PC-9 (cell line): ENCODE results near the gene FOXN4. TPM values are rescaled to one million over a fixed set of nuclear protein-coding genes. Genes with fewer than 3 reads are reported as not detected.

ENCODE experiments used
- Bru-seq: library from RNA; stranded (reverse); fragments of 400-500 nt; gene quantifications from one replicate; lab custom pipeline; 2021; lab: Mats Ljungman, UMichigan
- BruChase-seq, 2 experiments: library from RNA; stranded (reverse); fragments of 400-500 nt; gene quantifications; one replicate each; lab custom pipeline; 2021; lab: Mats Ljungman, UMichigan
- BruUV-seq: library from RNA; stranded (reverse); fragments of 400-500 nt; replicated peaks from 2 replicates; lab custom pipeline; 2021; lab: Mats Ljungman, UMichigan
- CTCF ChIA-PET: fragments of 300-600 bp; sonication (Branson Sonifier 250); formaldehyde crosslinking; loops from one replicate; lab custom pipeline; 2022; ENCODE audit warnings: antibody characterized with exemption; lab: Charles Lee
- POLR2A ChIA-PET: fragments of 300-600 bp; sonication (Branson Sonifier 250); formaldehyde crosslinking; loops from one replicate; lab custom pipeline; 2022; ENCODE audit warnings: antibody characterized with exemption; ENCODE audit not compliant: unreplicated experiment; lab: Charles Lee
- DNase-seq, 2 experiments: peaks; one replicate each; pipeline versions ENCODE4 v3.0.0 to v3.0.0-alpha.2; 2015 to 2022; ENCODE audit warnings: mixed read lengths in 1 of 2
- H2AFZ ChIP-seq: fragments of 200-600 bp; sonication (generic); 2 replicates; pipeline ENCODE4 v1.8.1; 2017; ENCODE audit warnings: antibody characterized with exemption
- H3F3A ChIP-seq: fragments of 200-600 bp; sonication (generic); 2 replicates; pipeline ENCODE4 v1.8.1; 2017; ENCODE audit warnings: antibody characterized with exemption, mild to moderate bottlenecking, low read depth; ENCODE audit not compliant: insufficient read depth
- H3K27ac ChIP-seq: fragments of 200-600 bp; sonication (generic); 2 replicates; pipeline ENCODE4 v1.6.1; 2016; ENCODE audit warnings: mixed run types
- H3K27me3 ChIP-seq: fragments of 200-600 bp; sonication (generic); 2 replicates; pipeline ENCODE4 v1.6.1; 2016; ENCODE audit warnings: low read depth, mixed run types; ENCODE audit not compliant: insufficient read depth
- H3K36me3 ChIP-seq: fragments of 200-600 bp; sonication (generic); 2 replicates; pipeline ENCODE4 v1.6.1; 2016; ENCODE audit warnings: low read depth, mixed run types
- H3K4me1 ChIP-seq: fragments of 200-600 bp; sonication (generic); replicated peaks from 2 replicates; pipeline ENCODE4 v1.6.1; 2016; ENCODE audit warnings: mixed run types; ENCODE audit not compliant: insufficient read depth
- H3K4me2 ChIP-seq: fragments of 200-600 bp; sonication (generic); 2 replicates; pipeline ENCODE4 v1.6.1; 2017; ENCODE audit warnings: mixed run types
- H3K4me3 ChIP-seq: fragments of 200-600 bp; sonication (generic); 2 replicates; pipeline ENCODE4 v1.6.1; 2016; ENCODE audit warnings: mixed run types
- H3K79me2 ChIP-seq: fragments of 200-600 bp; sonication (generic); 2 replicates; pipeline ENCODE4 v1.6.1; 2017; ENCODE audit warnings: low read depth, mixed run types
- H3K9me2 ChIP-seq: fragments of 200-600 bp; sonication (generic); 2 replicates; pipeline ENCODE4 v1.8.1; 2017; ENCODE audit warnings: mild to moderate bottlenecking; ENCODE audit not compliant: insufficient read depth
- H3K9me3 ChIP-seq: fragments of 200-600 bp; sonication (generic); 2 replicates; pipeline ENCODE4 v1.8.1; 2016; ENCODE audit warnings: low read depth; ENCODE audit not compliant: insufficient read depth
- H4K20me1 ChIP-seq: fragments of 200-600 bp; sonication (generic); 2 replicates; pipeline ENCODE4 v1.8.1; 2017; ENCODE audit not compliant: insufficient read depth
- CTCF ChIP-seq: fragments of 200-600 bp; sonication (generic); conservative IDR thresholded peaks from 2 replicates; pipeline ENCODE4 v1.6.1; 2017; ENCODE audit warnings: mixed run types, antibody characterized with exemption, mild to moderate bottlenecking, moderate library complexity
- EZH2 ChIP-seq: fragments of 200-600 bp; sonication (generic); IDR thresholded peaks from 2 replicates; pipeline ENCODE4 v1.8.0; 2017; ENCODE audit warnings: antibody characterized with exemption, low read depth
- intact Hi-C: fragments of 100-400 bp; cut with micrococcal nuclease; formaldehyde crosslinking; loops from one replicate; pipeline ENCODE4 v1.10.0; 2022; ENCODE audit not compliant: unreplicated experiment
- long read RNA-seq: library from polyadenylated mRNA; stranded (forward); transcript quantifications from one replicate; pipeline ENCODE4 v2.0.0, GENCODE V29; 2022
- total RNA-seq: library from RNA; stranded (reverse); gene quantifications from 2 replicates; pipeline ENCODE4 v1.2.3, GENCODE V29; 2021

Gene FOXN4, protein sequence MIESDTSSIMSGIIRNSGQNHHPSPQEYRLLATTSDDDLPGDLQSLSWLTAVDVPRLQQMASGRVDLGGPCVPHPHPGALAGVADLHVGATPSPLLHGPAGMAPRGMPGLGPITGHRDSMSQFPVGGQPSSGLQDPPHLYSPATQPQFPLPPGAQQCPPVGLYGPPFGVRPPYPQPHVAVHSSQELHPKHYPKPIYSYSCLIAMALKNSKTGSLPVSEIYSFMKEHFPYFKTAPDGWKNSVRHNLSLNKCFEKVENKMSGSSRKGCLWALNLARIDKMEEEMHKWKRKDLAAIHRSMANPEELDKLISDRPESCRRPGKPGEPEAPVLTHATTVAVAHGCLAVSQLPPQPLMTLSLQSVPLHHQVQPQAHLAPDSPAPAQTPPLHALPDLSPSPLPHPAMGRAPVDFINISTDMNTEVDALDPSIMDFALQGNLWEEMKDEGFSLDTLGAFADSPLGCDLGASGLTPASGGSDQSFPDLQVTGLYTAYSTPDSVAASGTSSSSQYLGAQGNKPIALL
- total RNA-seq, result not detected in 2 replicates
- percentile 5 among the genes with signal in this experiment for Bru-seq, nascent RNA
- BruChase-seq, experiment 1, labeled RNA remaining after a 2-hour chase, result not detected
- percentile 3 among the genes with signal in this experiment for BruChase-seq, experiment 2, labeled RNA remaining after a 6-hour chase
- long read RNA-seq, result 0 reads

- Histone ChIP-seq H3K36me3 (no peaks in the 10 kb centered on the region), H3F3A (peaks cover 21% of the 10 kb centered on the region), H2AFZ (no peak within 1 kb of the TSS), H3K4me2 (peak within 1 kb of the TSS; percentile 69), H3K9me2 (no peaks in the 10 kb centered on the region), H3K4me3 (peak within 1 kb of the TSS; percentile 44; the same call in 1 of the 2 replicates), H3K79me2 (no peaks in the 10 kb centered on the region), H4K20me1 (no peaks in the 10 kb centered on the region; the same call in 1 of the 2 replicates), H3K27me3 (peaks cover 32% of the 10 kb centered on the region), H3K27ac (no peak within 1 kb of the TSS), H3K9me3 (no peaks in the 10 kb centered on the region), H3K4me1 (peaks cover 25% of the 10 kb centered on the region)
- no TSS peak for BruUV-seq
- CTCF ChIA-PET, result interaction anchor here (0.6 kb wide), 3 partner anchors 48 to 445 kb away, joined by 3 to 6 read pairs (median 6); partner anchors contain the start of gene ACACB
- no peak for DNase-seq
- intact Hi-C loops, result no loop called here
- POLR2A ChIA-PET, result no interaction called here
- TF ChIP-seq EZH2 (no peak), CTCF (no peak)
These were observed at the start of gene FOXN4 for GRCh38 chr12:109308534-109309380. TSS of gene FOXN4 (minus strand) at chr12:109309284. CDS start at chr12:109308321, 963 bp downstream.

- Histone ChIP-seq H3K4me1 (no peaks in the 10 kb centered on the region), H3K27me3 (peaks cover 78% of the 10 kb centered on the region), H4K20me1 (no peaks in the 10 kb centered on the region), H3K4me3 (no peak overlapping the region), H3K9me2 (no peaks in the 10 kb centered on the region), H3F3A (no peaks in the 10 kb centered on the region), H3K79me2 (no peaks in the 10 kb centered on the region), H2AFZ (no peak overlapping the region), H3K27ac (no peak overlapping the region), H3K9me3 (no peaks in the 10 kb centered on the region), H3K4me2 (no peak overlapping the region), H3K36me3 (no peaks in the 10 kb centered on the region)
- ChIA-PET POLR2A (no interaction called here), CTCF (no interaction called here)
- DNase-seq, result no peak
- TF ChIP-seq EZH2, result no peak
- no peak for TF ChIP-seq CTCF
- intact Hi-C loops, result no loop called here
- no TSS peak for BruUV-seq
These were observed 49.2 kb upstream of the FOXN4 start for GRCh38 chr12:109358154-109358869.
